T-helper 17 cell (primary cell): ENCODE results near the gene DIRAS3. TPM values are rescaled to one million over a fixed set of nuclear protein-coding genes. Genes with fewer than 3 reads are reported as not detected.
"Not testable (repeated sequence)": the region's sequence is repeated elsewhere in the genome, so short reads cannot be mapped to it uniquely, and the experiment has no call there.

Experiments used
- ATAC-seq: fragments of 150-1000 bp; cut with Tn5 transposase; 2 replicates; pipeline ENCODE4 v1.10.0; 2021; ENCODE audit warnings: mild to moderate bottlenecking, moderate library complexity
- DNase-seq, 3 donors: peaks; one replicate each; pipeline versions ENCODE4 v3.0.0 to v3.0.0-alpha.2; 2020 to 2021
- H3K9me3 ChIP-seq: one replicate; pipeline ENCODE4 v1.7.0; 2013; ENCODE audit warnings: low read length, mild to moderate bottlenecking; ENCODE audit not compliant: control insufficient read depth, poor library complexity, severe bottlenecking
- H3K27ac Mint-ChIP-seq: one replicate; pipeline ENCODE4 v1.8.0; 2022; ENCODE audit warnings: mild to moderate bottlenecking, moderate library complexity, mixed read lengths
- H3K27me3 Mint-ChIP-seq: one replicate; pipeline ENCODE4 v1.8.0; 2022; ENCODE audit warnings: mixed read lengths
- H3K36me3 Mint-ChIP-seq: one replicate; pipeline ENCODE4 v1.8.0; 2022; ENCODE audit warnings: low read depth, mixed read lengths
- H3K4me1 Mint-ChIP-seq: one replicate; pipeline ENCODE4 v1.8.0; 2022; ENCODE audit warnings: mild to moderate bottlenecking, mixed read lengths
- H3K4me3 Mint-ChIP-seq: one replicate; pipeline ENCODE4 v1.8.0; 2022; ENCODE audit warnings: mild to moderate bottlenecking, moderate library complexity, mixed read lengths
- total RNA-seq, 4 donors: library from RNA in 2 of 4; stranded (reverse) in 2 of 4; gene quantifications; one replicate each; pipeline ENCODE4 v1.2.3 and lab custom pipeline; 2022 to 2026

DIRAS3 gene, protein sequence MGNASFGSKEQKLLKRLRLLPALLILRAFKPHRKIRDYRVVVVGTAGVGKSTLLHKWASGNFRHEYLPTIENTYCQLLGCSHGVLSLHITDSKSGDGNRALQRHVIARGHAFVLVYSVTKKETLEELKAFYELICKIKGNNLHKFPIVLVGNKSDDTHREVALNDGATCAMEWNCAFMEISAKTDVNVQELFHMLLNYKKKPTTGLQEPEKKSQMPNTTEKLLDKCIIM
- total RNA-seq: not detected
- 0 reads per million in 2 donors for total RNA-seq (lab: John Stamatoyannopoulos, UW)

DNA sequence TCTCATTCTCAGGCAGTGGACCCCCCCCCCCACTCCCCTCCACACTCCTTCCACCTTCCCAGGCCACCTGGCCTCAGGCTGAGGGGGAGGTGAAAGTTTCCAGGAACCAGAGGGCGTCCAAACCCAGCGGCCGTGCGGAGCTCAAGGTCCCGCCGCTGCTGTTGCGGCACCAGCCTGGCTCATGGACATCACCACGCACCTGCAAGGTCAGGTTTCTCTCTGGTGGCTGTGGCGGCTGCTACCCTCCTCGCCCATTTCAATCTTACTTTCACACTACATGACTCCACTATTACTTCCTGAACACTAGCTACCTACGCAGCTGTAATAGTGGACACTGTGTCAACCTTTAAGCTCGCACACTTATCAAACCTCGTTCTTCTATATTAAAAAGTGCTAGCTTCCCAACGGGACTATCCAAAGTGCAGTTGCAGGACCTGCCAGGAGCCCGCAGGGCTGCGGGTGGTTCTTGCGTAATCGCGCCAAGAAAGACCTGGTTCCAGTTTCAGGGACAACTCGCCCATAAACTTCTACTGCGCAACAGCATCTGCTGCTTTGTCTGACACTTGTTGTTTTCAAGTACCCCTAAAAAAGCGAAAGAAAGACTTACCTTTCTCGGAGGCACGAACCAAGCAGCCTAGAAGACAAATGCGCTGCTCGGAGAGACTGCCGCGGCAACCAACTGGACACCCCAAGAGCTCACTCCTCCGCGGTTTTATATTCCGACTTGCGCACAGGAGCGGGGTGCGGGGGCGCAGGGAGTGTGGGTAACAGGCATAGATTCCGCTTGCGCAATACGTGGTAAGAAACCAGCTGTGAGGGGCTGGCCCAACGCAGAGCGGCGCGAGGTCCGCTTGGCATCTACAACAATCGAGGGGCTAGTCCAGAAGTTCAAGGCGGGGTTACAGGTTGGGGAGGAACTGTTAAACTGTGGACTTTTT is at the start of gene DIRAS3:
DIRAS3 (minus strand) TSS at position 687 of the 938 bp plus-strand sequence. CDS start 3,330 bp downstream, outside the sequence.
- no peak for DNase-seq
- H3K36me3 Mint-ChIP-seq: no peaks in the 10 kb centered on the region
- peaks cover 5% of the 10 kb centered on the region for H3K4me1 Mint-ChIP-seq
- H3K27me3 Mint-ChIP-seq: peaks cover 38% of the 10 kb centered on the region
- H3K4me3 Mint-ChIP-seq: no peak within 1 kb of the TSS
- no peak for ATAC-seq
- no peaks in the 10 kb centered on the region for H3K9me3 ChIP-seq
- no peak within 1 kb of the TSS for H3K27ac Mint-ChIP-seq

DNA sequence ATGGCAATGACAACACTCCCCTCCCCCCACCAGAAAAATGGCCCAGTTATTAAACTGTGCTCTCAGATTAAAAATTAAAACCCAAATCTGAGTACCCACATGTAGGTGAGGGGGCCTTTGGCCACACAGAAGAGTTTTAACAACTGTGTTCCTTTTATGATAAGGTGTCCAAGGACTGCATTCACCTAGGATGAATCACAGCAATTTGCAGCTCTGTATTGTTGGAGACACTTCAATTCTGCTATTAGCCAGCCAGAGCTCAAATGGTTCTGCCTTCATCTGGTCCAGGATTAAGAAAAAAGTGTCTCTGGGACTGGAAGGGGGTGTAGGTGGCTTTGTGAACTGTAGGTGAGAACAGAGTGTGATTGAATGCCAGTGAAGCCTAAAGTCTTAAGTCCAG is 43.3 kb upstream of the DIRAS3 start:
- DNase-seq: no peak
- no peak overlapping the region for H3K27ac Mint-ChIP-seq
- no peak for ATAC-seq
- no peaks in the 10 kb centered on the region for H3K4me1 Mint-ChIP-seq
- H3K27me3 Mint-ChIP-seq: peaks cover 6% of the 10 kb centered on the region
- no peaks in the 10 kb centered on the region for H3K36me3 Mint-ChIP-seq
- H3K4me3 Mint-ChIP-seq: no peak overlapping the region
- H3K9me3 ChIP-seq: no peaks in the 10 kb centered on the region

DNA sequence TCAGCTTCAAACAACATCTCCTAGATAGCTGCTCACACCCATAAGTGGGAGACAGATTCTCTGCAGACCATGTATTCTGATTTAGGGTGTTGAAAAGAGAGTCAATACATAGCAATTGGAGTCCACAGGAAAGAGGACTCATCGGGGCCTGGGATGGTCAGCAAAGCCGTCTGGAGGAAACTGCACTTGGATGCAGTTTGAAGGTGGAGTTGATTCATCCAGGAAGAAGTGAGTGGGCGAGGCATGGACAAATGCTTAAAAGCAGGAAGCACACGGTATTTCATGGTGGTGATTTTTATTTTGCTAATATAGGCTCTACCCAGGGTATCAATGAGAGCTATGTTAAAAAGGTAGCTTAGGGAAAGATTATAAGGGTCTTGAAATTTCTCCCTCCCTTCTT is 36.8 kb upstream of the DIRAS3 start:
- no peaks in the 10 kb centered on the region for H3K36me3 Mint-ChIP-seq
- no peak overlapping the region for H3K27ac Mint-ChIP-seq
- DNase-seq (no peak), ATAC-seq (no peak)
- no peaks in the 10 kb centered on the region for H3K4me1 Mint-ChIP-seq
- no peaks in the 10 kb centered on the region for H3K9me3 ChIP-seq
- H3K27me3 Mint-ChIP-seq: no peaks in the 10 kb centered on the region
- no peak overlapping the region for H3K4me3 Mint-ChIP-seq

DNA sequence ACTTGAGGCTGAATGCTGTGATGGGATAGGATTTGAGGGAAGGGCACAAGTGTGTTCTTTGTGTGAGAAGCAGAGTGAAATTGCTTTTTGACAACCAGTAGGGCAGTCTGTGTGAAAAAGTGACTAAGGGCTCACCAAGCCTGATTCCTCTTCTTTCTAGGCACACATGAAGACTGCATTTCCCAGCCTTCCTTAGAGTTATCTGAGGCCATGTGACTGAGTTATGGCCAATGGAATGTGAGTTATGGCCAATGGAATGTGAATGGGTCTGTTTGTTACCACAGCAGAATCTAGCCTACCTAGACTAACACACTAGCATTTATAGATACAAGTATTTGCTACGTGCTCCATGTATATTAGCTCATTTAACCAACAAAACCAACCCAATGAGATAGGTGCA is 35.3 kb upstream of the DIRAS3 start:
- Mint-ChIP-seq H3K27me3 (no peaks in the 10 kb centered on the region), H3K36me3 (no peaks in the 10 kb centered on the region), H3K4me3 (no peak overlapping the region), H3K4me1 (no peaks in the 10 kb centered on the region), H3K27ac (no peak overlapping the region)
- ATAC-seq (no peak), DNase-seq (no peak)
- H3K9me3 ChIP-seq: no peaks in the 10 kb centered on the region

DNA sequence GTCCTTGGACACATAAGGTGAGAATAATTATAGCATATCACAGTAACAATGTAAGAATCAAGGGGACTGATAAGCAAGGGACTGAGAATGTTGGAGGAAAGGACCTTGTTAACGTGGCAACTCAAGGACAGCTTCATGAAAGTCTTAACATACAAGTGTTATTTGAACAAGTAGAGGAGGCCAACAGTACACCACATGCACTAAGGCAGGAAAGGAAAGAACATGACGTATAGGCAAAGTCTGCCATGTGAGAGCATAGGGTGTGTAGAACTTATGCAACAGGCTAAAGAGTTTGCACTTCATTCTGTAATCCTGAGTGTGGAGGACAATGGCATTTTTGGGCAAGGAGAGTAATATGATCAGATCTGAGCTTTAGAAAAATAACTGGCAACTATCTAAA is 33.3 kb upstream of the DIRAS3 start:
- H3K27ac Mint-ChIP-seq: no peak overlapping the region
- no peak overlapping the region for H3K4me3 Mint-ChIP-seq
- ATAC-seq: no peak

DNA sequence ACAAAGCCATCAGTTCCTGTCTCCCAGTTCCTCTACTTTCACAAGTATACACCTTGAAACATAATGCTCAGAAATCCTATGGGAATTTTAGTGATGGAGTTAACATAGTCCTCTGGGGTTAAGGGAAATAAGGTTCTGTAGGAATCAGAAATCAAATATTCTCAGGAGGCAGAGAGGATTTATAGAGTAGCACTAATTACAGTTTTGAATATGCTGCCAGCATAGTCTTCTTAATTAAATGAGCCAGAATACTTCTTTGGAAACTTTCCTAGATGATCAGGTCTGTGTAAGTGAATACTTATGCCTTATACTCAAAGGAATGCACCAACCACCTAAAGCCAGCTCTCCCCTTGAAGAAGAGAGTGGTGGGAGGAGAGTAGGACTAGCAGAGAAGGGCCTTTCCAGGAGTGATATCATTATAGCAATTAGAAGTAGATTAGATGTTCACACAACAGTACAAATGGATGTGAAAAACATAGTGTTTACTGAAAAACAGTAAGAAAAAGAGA is 31.4 kb upstream of the DIRAS3 start:
- H3K27me3 Mint-ChIP-seq: no peaks in the 10 kb centered on the region

More for the DNA sequence above, 33.3 kb upstream of the DIRAS3 start:
- DNase-seq: no peak
- H3K27me3 Mint-ChIP-seq: no peaks in the 10 kb centered on the region
- H3K36me3 Mint-ChIP-seq: no peaks in the 10 kb centered on the region
- H3K4me1 Mint-ChIP-seq: no peaks in the 10 kb centered on the region
- H3K9me3 ChIP-seq: no peaks in the 10 kb centered on the region

DNA sequence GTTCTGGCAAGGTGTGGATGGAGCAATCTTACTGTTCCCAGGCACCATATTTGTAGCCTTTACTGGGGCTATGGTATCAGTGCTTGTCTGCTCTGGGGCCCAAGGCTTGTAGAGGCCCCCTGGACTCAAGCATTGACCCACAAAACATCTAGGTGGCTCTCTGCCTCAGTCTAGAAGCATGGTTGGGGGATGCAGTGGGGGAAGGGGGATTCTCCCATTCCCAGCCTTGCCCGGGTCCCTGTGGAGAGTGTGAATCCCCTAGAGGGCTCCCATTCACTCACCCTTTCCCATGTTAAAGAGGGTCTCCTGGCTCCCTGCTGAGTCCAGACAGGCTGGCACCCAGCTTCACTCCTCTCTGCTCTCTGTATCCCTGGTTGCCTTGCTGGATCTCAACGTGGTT is 28.2 kb upstream of the DIRAS3 start:
- H3K36me3 Mint-ChIP-seq: no peaks in the 10 kb centered on the region
- H3K27me3 Mint-ChIP-seq: no peaks in the 10 kb centered on the region
- no peak for ATAC-seq
- H3K9me3 ChIP-seq: no peaks in the 10 kb centered on the region
- no peaks in the 10 kb centered on the region for H3K4me1 Mint-ChIP-seq
- no peak overlapping the region for H3K27ac Mint-ChIP-seq
- no peak for DNase-seq
- no peak overlapping the region for H3K4me3 Mint-ChIP-seq

More for the DNA sequence above, 31.4 kb upstream of the DIRAS3 start:
- no peaks in the 10 kb centered on the region for H3K4me1 Mint-ChIP-seq
- H3K4me3 Mint-ChIP-seq: no peak overlapping the region
- DNase-seq (no peak), ATAC-seq (no peak)
- no peaks in the 10 kb centered on the region for H3K9me3 ChIP-seq
- H3K27ac Mint-ChIP-seq: no peak overlapping the region
- H3K36me3 Mint-ChIP-seq: no peaks in the 10 kb centered on the region

DNA sequence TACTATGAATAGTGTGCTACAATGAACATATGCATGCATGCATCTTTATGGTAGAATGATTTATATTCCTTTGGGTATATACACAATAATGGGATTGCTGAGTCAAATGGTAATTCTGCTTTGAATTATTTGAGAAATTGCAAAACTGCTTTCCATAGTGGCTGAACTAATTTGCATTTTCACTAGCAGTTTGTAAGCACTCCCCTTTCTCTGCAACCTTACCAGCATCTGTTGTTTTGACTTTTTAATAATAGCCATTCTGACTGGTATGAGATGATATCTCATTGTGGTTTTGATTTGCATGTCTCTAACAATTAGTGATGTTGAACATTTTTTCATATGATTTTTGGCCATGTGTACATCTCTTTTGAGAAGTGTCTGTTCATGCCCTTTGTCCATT is 24.0 kb upstream of the DIRAS3 start:
- Mint-ChIP-seq H3K27ac (no peak overlapping the region), H3K36me3 (no peaks in the 10 kb centered on the region), H3K4me1 (no peaks in the 10 kb centered on the region), H3K27me3 (no peaks in the 10 kb centered on the region), H3K4me3 (no peak overlapping the region)
- DNase-seq: no peak
- no peaks in the 10 kb centered on the region for H3K9me3 ChIP-seq
- no peak for ATAC-seq

DNA sequence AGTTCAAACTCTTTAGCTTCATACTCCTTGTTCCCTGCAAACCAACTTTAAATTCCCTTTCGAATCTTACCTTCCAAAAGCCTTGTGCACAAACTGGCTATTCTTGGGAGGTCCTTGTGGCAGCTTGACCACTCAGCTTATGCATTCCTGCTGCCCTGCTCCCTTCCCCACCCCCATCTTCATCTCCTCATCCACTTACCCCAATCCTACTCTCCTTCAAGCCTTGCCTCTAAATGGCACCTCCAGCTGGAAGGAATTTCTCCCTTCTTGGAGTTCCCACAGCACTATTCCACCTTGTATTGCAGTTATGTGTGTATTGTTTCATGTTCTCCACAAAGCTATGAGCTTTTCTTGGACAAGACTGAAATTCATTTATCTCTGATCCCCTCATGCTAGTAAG is 15.3 kb upstream of the DIRAS3 start:
- H3K9me3 ChIP-seq: no peaks in the 10 kb centered on the region
- H3K4me3 Mint-ChIP-seq: no peak overlapping the region
- no peaks in the 10 kb centered on the region for H3K27me3 Mint-ChIP-seq
- ATAC-seq (no peak), DNase-seq (no peak)
- no peaks in the 10 kb centered on the region for H3K36me3 Mint-ChIP-seq
- no peak overlapping the region for H3K27ac Mint-ChIP-seq
- no peaks in the 10 kb centered on the region for H3K4me1 Mint-ChIP-seq

DNA sequence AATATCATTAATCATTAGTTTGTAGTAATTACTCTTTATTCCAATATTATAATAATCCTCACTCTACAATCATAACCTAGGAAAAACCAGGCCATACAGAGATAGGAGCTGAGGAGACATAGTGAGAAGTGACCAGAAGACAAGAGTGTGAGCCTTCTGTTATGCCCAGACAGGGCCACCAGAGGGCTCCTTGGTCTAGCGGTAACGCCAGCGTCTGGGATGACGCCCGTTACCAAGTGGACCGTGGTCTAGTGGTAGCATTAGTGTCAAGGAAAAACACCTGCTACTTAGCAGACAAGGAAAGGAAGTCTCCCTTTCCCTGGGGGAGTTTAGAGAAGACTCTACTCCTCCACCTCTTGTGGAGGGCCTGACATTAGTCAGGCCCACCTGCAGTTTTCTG is 7.6 kb upstream of the DIRAS3 start:
- not testable (repeated sequence) for ATAC-seq, H3K4me3 Mint-ChIP-seq, H3K9me3 ChIP-seq, H3K4me1 Mint-ChIP-seq, H3K27ac Mint-ChIP-seq, H3K27me3 Mint-ChIP-seq, DNase-seq, H3K36me3 Mint-ChIP-seq

DNA sequence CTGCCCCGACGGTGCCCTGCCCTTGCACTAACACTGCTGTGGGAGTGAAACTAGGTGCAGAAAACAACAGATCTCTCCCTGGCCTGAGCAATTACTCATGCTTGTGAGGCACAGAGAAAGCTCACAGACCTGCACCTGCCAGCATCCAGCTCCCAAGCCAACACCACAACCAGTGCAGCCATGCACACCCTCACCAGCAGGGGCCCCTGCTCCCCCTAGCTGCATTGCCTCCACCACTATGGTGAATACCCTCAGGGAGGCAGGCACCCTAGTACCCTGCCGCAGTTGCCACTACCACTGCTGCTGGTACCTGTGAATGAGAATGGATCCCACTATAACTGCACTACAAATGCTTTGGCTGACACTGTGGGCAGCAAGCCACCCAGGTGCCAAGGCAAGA is 7.1 kb upstream of the DIRAS3 start:
- Mint-ChIP-seq H3K27me3 (peaks cover 5% of the 10 kb centered on the region), H3K36me3 (no peaks in the 10 kb centered on the region), H3K27ac (no peak overlapping the region), H3K4me3 (no peak overlapping the region), H3K4me1 (no peaks in the 10 kb centered on the region)
- DNase-seq (no peak), ATAC-seq (no peak)
- no peaks in the 10 kb centered on the region for H3K9me3 ChIP-seq

DNA sequence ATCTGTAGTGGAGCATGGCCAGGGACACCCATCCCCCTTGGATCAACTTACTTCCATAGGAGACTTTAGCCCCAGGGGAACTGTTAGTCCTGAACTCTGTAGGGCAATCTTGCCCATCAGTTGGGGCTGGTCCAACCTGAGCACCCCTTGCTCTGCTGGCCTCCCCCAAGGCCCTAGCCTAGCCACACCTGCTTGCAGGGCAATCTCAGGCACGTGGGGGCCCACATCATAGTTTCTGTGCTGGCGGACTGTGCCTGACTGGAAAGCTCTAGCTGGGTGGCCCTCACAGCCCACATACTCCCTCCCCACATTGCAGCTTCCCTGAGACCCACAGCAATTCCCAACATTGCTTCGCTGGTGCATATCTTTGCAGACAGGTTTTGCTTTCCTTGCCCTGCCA is 6.6 kb upstream of the DIRAS3 start:
- no peak for ATAC-seq

DNA sequence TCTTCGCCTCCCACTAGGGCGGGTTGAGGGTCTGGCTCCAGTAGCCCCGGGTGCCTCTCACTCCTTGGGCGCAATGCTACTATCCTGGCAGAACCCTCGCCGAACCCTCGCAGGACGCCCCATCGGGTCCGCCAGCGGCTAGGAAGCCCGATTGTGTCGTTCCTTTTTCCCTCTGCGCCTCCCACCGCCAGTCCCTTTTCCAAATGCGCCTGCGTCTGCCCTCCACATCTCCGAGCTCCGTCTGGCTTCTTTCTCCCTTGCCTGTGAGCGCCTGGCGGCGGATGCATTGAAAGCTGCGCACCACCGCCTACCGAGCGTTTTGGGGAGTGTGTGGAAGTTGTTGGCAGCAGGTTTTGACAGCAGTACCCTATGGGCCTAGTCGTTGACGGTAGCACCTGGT is 1.0 kb upstream of the DIRAS3 start:
- Mint-ChIP-seq H3K27ac (no peak overlapping the region), H3K4me3 (no peak overlapping the region), H3K36me3 (no peaks in the 10 kb centered on the region), H3K27me3 (peaks cover 34% of the 10 kb centered on the region), H3K4me1 (peaks cover 5% of the 10 kb centered on the region)
- ATAC-seq (no peak), DNase-seq (no peak)
- no peaks in the 10 kb centered on the region for H3K9me3 ChIP-seq

More for the DNA sequence above, 6.6 kb upstream of the DIRAS3 start:
- Mint-ChIP-seq H3K4me3 (no peak overlapping the region), H3K4me1 (no peaks in the 10 kb centered on the region), H3K36me3 (no peaks in the 10 kb centered on the region), H3K27me3 (peaks cover 11% of the 10 kb centered on the region), H3K27ac (no peak overlapping the region)
- DNase-seq: no peak
- no peaks in the 10 kb centered on the region for H3K9me3 ChIP-seq
